Endothelial cell of umbilical vein (primary cell): ENCODE measurements around the gene ZNF609.

Source experiments
- CTCF ChIP-seq, 2 donors: IDR thresholded peaks; 1 replicate in 1 of 2; 2 replicates in 1 of 2; pipeline ENCODE4 v1.5.1; 2011; ENCODE audit warnings: low read length in 2 of 2, mild to moderate bottlenecking in 2 of 2, moderate library complexity in 2 of 2, control low read depth in 1 of 2, inconsistent platforms in 1 of 2, low read depth in 1 of 2; ENCODE audit not compliant: insufficient read depth in 1 of 2; ENCODE audit errors: extremely low read depth in 1 of 2
- EZH2 ChIP-seq: IDR thresholded peaks from 2 replicates; pipeline ENCODE4 v1.6.1; 2012; ENCODE audit warnings: borderline replicate concordance, low read depth, mild to moderate bottlenecking, moderate library complexity, low read length, inconsistent platforms; ENCODE audit not compliant: severe bottlenecking
- JUN ChIP-seq: IDR thresholded peaks from 2 replicates; pipeline ENCODE4 v1.6.1; 2011; ENCODE audit warnings: borderline replicate concordance, low read depth; ENCODE audit not compliant: insufficient read length, insufficient read depth
- MYC ChIP-seq: IDR thresholded peaks from one replicate; pipeline ENCODE4 v1.6.1; 2011; ENCODE audit warnings: mild to moderate bottlenecking, low read depth, low read length
- POLR2A ChIP-seq: IDR thresholded peaks from 2 replicates; pipeline ENCODE4 v1.6.1; 2012; ENCODE audit warnings: low read depth, mild to moderate bottlenecking, control low read depth, low read length
- POLR2AphosphoS5 ChIP-seq: IDR thresholded peaks from 2 replicates; pipeline ENCODE4 v1.6.1; 2012; ENCODE audit warnings: low read depth, mild to moderate bottlenecking, control low read depth, low read length, moderate library complexity; ENCODE audit not compliant: insufficient read depth
- TF ChIP-seq, protein P1 (sequence below): IDR thresholded peaks from 2 replicates; pipeline ENCODE4 v1.6.1; 2011; ENCODE audit not compliant: insufficient read depth, insufficient read length

DNA sequence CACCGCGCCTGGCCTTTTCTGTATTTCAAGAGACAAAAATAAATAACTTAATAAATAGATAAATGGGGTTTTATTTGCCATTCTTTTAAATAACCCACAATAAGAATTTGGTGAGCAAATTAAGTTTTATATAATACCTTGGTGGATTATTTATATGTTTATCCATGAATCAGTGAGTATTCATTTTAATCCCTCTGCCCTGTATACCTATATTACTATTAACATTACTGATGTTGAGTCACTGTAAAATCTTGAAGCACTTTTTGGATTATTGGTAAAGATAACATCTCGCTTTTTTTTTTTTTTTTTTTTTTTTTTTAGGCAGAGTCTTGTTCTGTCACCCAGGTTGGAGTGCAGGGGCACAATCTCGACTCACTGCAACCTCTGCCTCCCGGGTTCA, 154.1 kb downstream of the ZNF609 start:
- TF ChIP-seq POLR2AphosphoS5 (no peak), CTCF (IDR thresholded peaks at IDR 0.05; ENCODE audit: extremely low read depth in 1 of 2, insufficient read depth in 1 of 2, low read depth in 1 of 2, low read length in 2 of 2) (no peak), EZH2 (no peak), JUN (no peak), POLR2A (no peak), MYC (no peak)
- TF ChIP-seq, protein P1, sequence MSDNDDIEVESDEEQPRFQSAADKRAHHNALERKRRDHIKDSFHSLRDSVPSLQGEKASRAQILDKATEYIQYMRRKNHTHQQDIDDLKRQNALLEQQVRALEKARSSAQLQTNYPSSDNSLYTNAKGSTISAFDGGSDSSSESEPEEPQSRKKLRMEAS = no peak
